GM21786 (cell line): Measurements from ENCODE around the gene IPMK.
"Not testable (repeated sequence)": the region's sequence is repeated elsewhere in the genome, so short reads cannot be mapped to it uniquely, and the experiment has no call there.

ENCODE experiments used
- ATAC-seq: cut with Tn5 transposase; IDR thresholded peaks from one replicate; pipeline ENCODE4 v1.9.1; 2021; ENCODE audit not compliant: unreplicated experiment

Gene IPMK

DNA sequence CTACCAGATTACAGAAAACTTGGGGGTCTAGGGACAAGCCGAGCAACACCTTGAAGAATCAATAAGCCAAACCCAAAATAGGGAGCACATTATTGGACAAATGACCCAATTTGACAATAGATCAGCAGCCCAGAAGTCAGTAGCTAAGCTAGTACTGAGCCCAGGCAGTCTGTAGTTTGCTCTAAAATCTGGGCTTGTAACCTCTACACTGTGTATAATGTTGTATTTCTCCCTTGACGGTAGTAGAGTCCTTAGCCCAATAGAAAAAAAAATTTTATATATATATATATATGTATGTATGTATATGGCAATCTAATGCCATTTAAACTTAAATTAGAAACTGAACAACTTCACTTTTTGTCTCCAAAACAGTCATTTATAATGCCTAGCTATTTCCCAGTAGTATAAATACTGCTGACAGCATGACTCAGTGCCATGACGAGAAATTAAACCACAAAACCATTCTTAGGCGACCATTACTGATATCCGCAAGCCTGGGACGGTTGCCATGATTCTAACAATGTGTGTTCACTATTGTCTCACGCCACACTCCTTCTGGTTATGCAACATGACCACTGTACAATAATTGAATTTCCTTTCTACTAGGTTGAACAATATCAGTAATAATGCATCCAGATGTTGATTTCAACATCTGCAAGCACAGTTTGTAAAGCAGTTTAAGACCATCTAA lies 110.5 kb downstream of the IPMK start:
- ATAC-seq = no peak

DNA sequence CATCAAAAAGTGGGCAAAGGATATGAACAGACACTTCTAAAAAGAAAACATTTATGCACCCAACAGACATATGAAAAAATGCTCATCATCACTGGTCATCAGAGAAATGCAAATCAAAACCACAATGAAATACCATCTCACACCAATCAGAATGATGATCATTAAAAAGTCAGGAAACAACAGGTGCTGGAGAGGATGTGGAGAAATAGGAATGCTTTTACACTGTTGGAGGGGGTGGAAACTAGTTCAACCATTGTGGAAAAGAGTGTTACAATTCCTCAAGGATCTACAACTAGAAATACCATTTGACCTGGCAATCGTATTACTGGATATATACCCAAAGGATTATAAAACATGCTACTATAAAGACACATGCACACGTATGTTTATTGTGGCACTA lies 111.8 kb downstream of the IPMK start:
- not testable (repeated sequence) for ATAC-seq

DNA sequence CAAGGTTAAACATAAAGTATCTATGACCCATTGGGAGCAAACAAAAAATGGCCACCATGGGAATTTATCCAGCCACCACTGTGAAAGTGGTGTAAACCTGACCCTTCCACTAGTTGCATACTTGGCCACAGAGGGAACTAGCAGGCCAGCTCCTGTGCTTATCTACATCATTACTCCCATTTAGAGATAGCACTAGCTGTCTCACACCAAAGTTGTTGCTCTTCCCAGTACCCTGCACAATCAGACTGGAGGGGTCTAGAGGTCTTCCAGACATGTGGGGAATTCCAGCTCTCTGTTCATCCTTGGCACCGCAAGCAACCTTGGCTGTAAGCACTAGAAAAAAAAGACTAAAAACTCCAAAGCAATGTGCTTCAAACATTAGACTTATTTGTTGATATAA lies 113.9 kb downstream of the IPMK start:
- no peak for ATAC-seq

DNA sequence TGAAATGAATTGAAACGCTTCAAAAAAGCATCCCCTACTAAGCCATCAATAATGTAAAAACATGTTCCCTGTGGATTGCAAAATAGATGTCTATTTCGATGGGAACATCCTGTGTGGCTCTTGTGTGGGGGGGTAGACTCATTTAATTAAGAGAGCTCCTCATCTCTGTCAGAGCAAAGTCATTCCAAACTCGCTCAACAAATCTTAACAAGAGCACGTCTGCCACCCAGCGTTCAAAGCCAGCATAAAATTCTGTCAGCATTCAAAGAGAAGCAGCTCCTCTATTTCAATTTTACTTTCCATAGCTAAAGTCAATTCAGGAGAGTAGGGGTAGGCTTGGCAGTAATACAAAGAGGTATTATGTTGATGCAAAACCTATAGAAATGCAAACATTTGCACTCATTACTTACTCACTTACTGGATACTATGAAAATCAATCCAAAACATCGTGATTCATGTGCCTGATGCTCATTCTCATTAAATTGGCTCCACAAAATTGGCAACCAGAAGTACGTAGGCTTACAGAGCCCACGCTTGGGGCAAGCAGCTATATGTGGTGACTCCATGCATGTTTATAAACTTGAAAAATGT lies 114.9 kb downstream of the IPMK start:
- ATAC-seq = peak; percentile 55

DNA sequence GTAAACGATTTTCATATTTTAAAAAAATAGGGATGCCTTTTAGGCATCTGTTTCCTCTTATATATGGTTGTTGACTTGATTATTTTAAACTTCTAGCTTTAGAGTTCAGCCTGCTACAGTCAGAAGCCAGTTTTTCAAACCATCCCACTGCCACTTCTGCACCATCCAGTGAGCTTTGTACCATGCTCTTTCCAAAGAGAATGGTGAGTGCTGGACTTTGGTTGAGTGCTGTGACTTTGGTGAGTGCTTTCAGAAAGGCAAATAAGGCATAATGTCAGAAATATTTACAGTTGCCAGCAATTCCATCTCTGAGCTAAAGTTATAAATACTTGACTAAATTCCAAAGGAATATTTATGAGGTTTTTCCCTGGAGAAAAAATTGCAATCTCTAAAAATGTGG lies 117.4 kb downstream of the IPMK start:
- ATAC-seq = no peak

DNA sequence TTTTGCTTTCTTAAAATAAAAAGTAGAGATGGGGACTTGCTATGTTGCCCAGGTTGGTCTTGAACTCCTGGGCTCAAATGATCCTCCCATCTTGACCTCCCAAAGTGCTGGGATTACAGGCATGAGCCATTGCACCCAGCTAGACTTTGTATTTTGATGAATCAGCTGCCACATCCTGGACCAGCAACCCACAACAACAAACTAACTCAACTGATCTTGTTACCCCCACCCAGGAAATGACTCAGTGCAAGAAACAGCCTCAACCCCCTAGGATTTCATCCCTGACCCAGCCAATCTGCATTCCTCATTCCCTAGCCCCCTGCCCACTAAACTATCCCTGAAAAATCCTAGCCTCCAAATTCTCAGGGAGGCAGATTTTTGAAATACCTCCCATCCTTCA lies 123.8 kb downstream of the IPMK start:
- no peak for ATAC-seq
